ENCODE data around the gene TUBB2B. TPM values are rescaled to one million over a fixed set of nuclear protein-coding genes. Genes with fewer than 3 reads are reported as not detected.
"Not testable (repeated sequence)": the region's sequence is repeated elsewhere in the genome, so short reads cannot be mapped to it uniquely, and the experiment has no call there.

TUBB2B gene
- total RNA-seq, 1 experiment from 2014 or later = 0.10 TPM

DNA sequence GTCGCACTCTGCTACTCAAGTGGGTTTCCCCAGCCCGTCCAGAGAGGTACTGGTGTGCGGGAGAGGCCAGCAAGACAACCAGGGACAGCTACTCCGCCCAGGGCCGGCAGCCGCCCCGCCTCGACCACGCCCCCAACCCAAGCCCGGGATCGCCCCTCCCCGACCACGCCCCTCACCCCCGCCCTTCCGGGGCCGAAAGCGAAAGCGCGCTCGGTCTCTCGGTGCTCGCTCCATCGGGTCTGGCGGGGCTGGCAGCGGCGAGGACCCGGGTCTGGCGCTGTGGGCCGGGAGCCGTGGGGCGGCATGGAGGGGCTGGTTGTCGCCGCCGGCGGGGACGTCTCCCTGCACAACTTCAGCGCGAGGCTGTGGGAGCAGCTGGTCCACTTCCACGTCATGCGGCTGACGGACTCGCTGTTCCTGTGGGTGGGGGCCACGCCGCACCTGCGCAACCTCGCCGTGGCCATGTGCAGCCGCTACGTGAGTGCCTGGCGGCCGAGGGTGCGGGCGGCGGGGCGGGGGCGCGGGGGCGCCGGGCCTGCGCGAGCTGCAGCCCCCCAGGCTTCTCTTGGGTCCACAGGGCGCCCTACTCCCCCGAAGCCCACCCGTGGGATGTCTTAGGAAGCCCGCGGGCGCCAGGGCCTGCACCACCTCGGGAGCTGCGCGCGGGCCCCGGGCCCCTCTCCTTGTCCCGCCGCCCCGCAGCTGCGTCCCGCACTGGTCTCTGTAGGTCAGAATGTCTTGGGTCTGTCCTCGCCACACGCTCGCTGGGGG, 31.5 kb upstream of the TUBB2B start, which contains the start of gene PSMG4:
PSMG4 (plus strand) TSS at position 228 of the 771 bp plus-strand sequence; CDS start at position 304, 76 bp downstream.
- peak; percentile 61 for DNase-seq (ENCODE audit: low read depth)

DNA sequence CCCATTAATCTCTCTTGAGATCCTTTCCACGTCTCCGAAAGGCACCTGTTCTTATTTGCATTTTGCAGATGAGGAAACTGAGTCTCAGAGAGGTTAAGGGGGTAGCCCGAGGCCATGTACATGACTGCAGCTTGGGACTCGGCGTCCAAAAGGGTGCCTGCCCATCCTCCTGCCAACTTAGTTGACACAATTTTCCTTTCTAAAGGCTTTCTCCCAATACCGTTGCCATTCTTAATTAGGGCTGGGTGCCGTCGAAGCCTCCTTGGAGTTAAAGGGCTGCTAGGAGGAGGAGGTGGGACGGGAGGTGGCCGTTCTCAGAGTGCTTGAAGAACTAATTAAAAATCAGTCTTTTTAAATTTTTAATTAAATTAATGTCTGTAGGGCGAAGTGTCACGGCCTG, 30.7 kb upstream of the TUBB2B start:
- DNase-seq (ENCODE audit: low read depth) = no peak

DNA sequence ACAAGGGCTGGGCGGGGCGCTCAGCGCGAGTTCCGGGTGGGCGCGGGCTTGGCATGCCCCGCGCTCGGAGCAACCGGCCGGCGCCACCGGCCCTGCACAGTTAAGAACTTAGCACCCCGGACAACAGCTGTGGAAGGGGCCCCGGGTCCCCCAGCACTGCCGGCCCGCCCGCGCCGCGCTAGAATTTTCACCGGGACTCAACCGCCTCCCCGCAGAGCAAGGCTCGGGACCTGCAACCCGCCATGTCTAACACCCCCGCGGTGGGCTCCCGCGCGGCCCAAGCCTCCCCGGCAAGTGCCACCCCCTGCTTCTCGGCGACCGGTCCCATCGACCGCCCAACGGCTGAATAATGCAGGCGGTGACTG, 26.1 kb upstream of the TUBB2B start:
- no peak for DNase-seq (ENCODE audit: low read depth)

DNA sequence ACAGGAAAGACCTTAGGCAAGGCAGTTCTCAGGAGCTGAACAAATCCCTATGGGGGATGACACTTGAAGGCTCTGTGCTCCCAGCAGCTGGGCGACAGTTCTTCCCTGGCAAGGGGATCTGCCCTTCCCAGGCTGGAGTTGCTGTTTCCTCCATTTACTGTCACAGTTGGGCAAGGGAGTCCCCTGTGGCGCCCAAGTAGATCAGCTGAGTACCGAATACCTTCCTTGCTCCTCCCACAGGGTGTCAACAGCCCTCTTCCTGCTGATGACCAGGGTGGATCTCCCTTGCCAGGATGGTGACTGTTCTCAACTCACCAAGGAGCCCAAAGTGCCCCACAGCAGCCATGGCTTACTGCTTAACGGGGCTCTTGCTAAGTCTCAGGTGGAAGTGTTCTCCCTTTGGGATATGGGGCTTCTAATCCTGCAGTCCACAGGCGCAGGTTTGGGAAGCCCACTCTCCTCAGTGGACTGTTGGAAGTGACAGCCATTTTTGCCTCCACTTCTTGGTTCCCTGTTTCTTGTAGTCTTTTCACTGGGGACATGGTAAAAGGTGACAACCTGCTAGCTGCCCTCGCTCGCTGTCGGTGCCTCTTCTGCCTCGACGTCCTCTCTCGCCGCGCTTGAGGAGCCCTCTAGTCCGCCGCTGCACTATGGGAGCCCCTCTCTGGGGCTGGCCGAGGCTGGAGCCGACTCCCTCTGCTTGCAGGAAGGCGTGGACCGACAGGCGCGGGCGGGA, 25.6 kb upstream of the TUBB2B start:
- no peak for DNase-seq (ENCODE audit: low read depth)

DNA sequence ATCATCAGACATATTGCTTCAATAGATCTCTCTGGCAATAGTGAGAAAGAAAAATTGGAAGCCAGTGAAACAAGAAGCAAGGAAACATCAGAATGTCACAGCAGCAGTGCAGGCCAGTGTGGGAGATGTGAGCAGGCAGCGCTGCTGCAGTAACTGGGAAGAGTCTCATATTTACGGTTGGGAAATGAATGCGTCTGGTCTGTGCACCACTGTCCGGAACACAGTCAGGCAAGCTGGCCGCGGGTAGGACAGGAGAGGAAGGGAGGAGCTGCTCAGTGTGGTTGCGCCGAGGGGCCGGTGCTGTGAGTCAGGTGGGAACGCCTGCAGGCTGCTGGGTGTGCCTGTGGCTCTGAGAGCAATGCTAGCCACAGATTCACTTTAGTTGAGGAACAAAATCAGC, 24.9 kb upstream of the TUBB2B start:
- peak; percentile 93 for DNase-seq (ENCODE audit: low read depth)

DNA sequence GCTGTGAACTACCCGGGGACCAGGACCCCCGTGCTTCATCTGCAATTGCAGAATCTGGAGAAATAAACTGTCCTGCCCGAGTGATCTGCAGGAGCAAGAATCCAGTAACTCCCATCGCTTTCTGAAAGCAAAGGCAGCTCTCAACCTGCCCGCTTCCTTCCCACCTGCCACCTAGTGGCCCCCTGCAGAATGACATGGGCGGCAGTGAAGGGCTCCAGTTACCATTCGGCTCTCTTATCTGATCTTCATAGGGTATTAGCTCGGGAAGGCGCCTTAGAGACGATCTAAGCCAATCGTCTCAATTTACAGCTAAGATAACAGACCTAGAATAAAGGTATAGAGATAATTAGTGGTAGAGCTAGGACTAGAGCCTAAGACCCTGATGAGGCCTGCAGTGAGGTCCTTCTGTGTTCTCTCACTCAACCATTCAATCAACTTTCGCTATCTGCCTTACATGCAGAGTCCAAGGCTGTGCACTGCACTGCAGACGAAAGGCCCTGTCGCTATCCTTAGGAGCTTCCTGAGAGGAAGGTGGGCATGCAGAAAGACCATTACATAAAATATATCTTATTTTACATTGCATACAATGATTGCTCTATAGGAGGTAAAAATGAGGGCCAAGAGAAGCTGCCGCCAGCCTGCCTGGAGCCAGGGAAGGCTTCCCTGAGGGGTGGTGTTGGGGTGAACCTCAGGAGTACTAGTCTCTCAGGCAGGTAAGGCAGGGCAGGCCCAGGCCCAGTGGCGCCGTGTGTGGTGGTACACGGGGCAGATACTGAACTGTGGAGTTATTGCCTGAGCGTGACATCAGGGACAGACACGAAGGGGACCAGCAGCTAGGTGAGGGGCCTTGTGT, 24.2 kb upstream of the TUBB2B start:
- DNase-seq (ENCODE audit: low read depth) = peak; percentile 76

DNA sequence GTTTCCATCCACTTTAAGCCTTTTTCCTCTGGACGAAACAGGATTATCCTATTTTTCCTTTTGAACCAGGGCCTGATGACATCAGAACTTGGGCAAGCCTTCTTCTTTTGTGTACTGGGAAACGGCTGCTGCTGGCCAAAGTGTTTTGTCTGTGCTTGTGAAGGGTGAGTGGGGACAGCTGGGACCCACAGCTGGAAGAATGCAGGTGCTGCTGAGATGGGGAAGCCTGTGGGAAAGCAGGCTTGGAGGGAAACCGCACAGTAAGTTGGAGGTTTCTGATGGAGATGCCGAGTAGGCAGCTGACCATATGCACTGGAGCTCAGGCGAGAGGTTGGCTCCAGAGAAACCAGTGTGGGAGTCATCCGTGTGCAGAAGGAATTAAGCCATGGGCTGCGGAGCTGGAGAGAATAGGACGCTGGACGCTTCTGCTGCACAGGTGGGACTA, 22.8 kb upstream of the TUBB2B start:
- DNase-seq (ENCODE audit: low read depth) = no peak

DNA sequence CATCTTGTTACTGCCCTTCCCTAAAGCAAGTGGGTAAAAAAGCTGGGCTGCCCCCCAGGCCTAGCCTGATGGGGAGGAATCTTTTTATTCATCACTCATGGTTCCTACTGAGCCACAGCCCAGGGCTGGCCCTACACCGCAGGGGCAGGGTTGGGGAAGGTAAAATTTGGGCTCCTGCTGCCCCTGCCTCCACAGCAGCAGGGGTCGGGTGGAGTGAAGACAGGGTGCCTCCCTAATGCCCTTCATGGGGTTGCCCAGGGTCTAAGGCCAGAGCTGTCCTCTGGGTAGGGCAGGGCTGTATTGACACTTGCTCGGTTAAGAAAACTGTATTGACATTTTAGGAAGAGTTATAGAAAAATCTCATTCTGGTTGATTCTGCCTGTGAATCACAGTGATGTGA, 22.4 kb upstream of the TUBB2B start:
- DNase-seq (ENCODE audit: low read depth) = no peak

DNA sequence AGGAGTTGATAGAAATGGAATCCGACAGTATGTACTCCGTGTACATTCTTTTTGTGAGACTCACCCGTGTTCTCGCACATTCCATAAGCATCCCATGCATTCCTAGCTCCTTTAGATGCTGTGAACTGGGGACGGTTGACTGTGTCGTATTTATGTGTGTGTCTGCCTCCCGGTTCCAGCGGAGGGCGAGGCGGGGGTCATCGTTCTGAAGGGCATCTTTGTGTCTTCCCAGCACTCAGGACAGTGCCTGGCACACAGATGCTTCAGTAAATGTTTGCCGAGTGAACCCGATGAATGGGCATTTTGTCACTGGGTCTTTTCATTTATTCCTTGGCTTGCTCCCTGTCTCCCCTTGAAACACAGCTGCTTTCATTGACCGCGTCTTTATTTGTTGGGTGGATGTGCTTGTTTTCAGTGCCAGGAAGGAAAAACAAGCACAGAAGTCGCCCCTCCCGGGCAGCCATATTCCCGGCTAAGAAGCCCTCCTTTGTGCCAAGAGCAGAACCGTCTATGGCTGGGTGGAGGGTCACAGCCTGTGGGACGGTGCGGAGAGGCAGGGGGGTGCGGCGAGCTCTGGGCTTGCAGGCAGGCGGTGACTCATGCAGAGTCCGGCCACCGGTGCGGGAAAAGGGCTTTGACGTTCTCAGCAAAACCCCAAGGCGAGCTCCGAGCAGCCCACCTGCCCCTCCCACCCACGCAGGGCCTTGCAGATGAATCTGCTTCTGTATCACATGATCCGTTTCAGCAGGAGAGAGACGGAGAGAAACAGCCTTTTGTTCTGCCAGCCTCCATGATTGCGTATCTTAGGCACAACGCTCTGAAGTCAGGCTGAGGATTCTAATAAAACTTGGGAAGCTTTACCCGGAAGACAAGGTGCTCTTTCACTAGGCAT, 20.0 kb upstream of the TUBB2B start:
- DNase-seq (ENCODE audit: low read depth) = peak; percentile 70

DNA sequence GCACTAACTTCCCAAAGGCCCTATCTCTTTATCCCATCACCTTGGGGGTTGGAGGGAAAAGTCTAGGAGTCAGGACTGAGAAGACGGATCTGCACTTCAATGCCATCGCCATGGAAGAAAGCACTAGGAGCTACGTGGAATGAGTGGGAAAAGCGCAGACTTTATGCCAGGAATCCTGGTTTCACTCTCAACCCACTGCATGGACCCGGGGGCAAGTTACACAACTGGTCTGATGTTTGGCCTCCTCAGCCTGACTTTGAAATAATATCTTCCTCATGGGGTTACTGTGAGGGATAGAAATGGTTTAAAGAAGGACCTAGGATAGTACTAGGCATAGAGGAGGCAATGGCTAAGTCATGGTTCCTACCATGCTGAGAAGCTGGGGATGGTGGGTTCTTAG, 17.8 kb upstream of the TUBB2B start:
- DNase-seq (ENCODE audit: low read depth) = no peak

DNA sequence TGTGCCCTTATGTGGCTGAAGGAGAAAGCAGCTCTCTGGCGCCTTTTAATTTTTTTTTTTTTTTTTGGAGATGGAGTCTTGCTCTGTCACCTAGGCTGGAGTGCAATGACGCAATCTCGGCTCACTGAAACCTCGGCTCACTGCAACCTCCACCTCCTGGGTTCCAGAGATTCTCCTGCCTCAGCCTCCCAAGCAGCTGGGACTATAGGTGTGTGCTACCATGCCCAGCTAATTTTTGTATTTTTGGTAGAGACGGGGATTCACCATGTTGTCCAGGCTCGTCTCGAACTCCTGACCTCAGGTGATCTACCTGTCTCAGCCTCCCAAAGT, 17.3 kb upstream of the TUBB2B start:
- not testable (repeated sequence) for DNase-seq (ENCODE audit: low read depth)

DNA sequence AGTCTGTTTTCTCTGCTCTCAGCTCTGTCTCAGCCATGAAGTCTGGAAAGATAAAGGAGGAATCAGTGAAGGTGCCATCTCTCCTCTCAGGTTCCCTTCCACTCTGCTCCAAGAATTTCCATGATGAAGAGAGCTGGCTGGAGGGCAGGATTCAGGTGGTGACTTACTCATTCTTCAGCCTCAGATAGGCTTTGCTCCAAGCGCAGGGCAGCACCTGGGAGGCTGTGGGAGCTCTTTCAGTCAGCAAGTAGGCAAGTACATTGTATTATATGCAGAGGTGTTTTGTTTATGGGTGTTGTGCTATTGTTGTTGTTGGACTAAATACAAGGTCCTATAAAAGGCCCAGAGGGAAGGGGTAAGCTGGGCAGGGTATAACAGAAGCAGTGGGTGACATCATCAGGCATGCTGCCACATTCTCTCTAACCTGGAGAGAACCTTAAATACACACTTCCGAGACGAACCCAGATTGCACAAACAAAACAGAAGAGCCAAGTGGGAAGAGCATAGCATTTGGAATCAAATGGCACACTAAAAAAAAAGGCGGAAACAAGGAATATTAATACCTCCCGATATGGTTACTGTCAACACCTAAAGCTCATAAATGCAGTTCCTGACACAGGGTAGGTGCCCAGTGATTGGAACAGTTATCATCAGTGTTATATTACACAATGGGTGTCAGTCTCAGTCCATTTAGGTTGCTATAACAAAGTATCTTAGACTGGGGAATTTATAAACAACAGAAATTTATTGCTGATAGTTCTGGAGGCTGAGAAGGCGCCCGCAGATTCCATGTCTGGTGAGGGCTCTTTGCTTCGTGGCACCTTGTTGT, 16.8 kb upstream of the TUBB2B start:
- DNase-seq (ENCODE audit: low read depth) = no peak

DNA sequence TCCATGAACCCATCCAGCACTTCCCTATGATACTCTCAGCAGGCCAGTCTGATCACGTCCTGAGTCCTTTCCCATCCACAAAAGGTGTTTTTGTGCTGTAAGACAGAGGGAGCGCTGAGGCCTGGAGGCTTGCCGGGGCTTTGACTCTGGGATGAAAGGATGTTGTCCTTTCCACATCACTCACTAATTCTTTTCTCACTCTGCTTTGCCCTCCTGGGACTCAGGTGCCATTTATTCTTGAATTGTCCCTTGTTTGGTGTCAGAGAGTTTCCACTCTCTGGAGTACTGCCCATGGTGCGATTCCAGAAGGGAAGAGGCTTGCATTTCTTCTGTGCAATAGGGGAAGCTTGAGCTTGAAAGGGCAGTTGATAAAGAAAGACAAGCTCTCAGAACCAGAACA, 15.3 kb upstream of the TUBB2B start:
- no peak for DNase-seq (ENCODE audit: low read depth)

DNA sequence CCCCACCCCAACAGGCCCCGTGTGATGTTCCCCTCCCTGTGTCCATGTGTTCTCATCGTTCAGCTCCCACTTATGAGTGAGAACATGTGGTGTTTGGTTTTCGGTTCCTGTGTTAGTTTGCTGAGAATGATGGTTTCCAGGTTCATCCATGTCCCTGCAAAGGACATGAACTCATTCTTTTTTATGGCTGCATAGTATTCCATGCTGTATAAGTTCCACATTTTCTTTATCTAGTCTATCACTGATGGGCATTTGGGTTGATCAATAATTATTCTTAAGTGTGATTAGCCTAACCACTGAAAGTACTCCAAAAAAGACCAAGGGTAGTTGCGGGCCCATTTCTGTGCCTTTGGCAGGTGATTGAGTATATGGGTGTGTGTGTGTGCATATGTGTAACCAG, 14.3 kb upstream of the TUBB2B start:
- not testable (repeated sequence) for DNase-seq (ENCODE audit: low read depth)

DNA sequence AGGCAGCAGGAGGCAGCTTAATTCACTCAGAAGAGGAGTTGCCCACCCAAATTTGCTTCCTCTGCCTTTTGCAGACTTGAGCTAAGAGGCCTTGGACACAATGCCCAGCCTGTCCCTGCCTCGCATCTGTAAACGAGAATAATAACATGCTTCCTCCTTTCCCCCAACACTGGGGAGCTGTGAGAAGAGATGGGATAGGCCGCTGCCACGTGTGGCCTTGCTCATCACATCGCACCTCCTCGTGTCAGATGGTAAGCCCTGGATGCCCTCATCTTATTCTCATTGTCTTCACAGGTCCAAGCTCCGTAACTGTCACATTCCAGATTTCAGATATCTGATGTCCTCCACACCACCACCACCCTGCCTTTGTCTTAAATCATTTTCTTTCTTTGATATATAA, 13.1 kb upstream of the TUBB2B start:
- DNase-seq (ENCODE audit: low read depth) = no peak

DNA sequence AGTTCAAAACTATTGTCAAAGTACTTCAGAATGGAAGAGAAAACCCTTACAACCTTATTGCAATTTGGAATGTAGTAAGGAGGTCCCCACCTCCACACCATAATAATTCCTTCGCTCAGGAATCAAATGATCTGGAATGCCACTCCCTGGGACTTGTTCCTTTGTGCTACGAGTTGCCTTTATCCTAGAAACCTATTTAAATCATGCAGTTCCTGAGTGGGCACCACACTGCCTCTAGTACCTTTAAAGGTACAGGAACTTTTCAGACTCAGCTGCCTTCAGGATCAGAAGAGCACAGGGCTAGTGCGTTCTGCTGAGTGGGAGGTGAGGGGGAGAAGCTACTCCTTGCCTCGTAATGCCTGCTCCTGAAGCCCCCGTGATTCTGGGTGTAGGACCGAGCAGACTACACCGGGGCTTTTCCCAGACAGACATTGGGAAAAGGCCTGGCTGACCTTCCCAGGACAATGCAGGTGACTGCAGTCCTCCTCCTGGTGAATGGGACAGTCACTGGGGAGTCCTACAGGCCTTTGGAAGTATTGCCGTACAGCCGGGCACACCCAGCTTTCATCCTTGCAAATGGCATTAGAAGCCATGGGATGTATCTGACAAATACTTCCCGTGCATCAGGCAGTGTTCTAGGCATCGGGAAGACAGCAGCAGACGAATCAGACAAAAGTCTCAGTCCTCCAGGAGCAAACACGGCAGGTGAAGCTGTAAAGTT, 11.8 kb upstream of the TUBB2B start:
- DNase-seq (ENCODE audit: low read depth) = no peak

DNA sequence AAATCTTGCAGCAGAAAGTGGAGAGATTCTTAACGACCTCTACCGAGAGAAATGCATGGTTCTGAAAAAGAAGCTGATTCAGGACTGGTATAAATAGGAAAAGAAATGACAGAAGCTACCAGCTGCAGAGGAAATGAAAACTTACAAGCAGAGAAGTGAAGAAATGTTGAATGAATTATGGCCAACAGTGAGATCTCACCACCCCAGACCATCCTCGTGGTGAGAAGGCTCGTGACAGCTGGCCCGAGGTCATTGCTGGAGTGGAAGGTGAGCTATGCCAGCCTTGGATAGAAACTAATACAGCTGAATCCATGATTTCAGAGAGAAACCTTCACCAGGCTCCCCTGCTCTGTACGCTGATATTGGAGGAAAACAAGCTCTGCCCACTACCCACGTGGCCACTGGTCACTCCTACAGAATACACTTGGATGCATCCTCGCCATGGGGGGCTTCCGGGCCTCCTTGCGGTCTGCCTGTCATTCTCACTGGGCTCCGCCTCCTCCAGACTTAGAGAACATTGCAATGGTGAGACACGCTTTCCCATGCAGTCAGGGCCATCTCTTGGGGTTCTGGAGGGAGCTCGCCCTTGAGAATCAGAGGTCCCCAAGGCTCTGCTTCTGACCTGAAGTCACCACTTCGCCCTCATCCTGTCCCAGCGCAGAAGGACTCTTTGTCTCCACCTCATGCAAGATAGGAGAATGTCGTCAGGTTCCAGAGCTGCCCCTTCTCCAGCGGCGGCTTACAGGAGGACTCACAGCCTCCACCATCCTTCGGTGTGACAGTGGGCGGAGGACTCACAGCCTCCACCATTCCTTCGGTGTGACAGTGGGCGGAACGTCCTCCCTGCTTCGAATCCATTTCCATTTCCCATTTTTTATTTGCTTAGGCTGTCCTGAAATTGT, 10.6 kb upstream of the TUBB2B start:
- no peak for DNase-seq (ENCODE audit: low read depth)

DNA sequence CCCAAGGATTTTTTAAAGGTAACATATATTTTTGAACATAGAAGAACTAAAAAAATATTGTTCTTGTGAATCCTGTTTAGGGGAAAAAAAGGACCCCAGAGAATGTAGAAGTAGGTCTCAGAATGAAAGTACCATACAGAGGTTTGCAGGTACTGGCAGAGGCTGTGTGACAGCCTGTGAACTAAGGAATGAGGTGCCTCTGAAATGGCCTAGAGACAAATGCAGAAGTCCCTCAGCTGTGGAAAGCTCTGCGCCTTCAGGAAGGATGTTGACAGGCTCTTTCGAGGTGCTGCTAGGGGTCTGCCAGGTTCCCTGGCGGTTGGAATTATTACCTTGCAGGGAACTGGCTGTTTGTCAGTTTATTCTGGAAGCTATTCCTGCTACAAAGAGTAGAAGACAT, 8.6 kb upstream of the TUBB2B start:
- DNase-seq (ENCODE audit: low read depth) = no peak

Data from HT1080 (cell line).